Left ventricle myocardium inferior (tissue), 1 donor: ENCODE measurements around the gene PLEK. TPM values are rescaled to one million over a fixed set of nuclear protein-coding genes. Genes with fewer than 3 reads are reported as not detected.

Source experiments
- DNase-seq: peaks from one replicate; pipeline ENCODE4 v3.0.0-alpha.2; 2020
- H3K27ac ChIP-seq: fragments of 200-600 bp; replicated peaks from 2 replicates; pipeline ENCODE4 v1.8.0; 2021
- H3K27me3 ChIP-seq: fragments of 200-600 bp; 2 replicates; pipeline ENCODE4 v1.8.0; 2021; ENCODE audit warnings: low read depth
- H3K36me3 ChIP-seq: fragments of 200-600 bp; 2 replicates; pipeline ENCODE4 v1.8.0; 2021
- H3K4me1 ChIP-seq: fragments of 200-600 bp; 2 replicates; pipeline ENCODE4 v1.8.0; 2021
- H3K4me3 ChIP-seq: fragments of 200-600 bp; 2 replicates; pipeline ENCODE4 v1.8.0; 2021; ENCODE audit warnings: mild to moderate bottlenecking, moderate library complexity
- H3K9me3 ChIP-seq: fragments of 200-600 bp; replicated peaks from 2 replicates; pipeline ENCODE4 v1.8.0; 2021
- intact Hi-C: fragments of 100-400 bp; cut with micrococcal nuclease; formaldehyde crosslinking; loops from one replicate; pipeline ENCODE4 v1.11.0; 2022
- total RNA-seq: library from RNA; stranded (reverse); fragmentation: NEBNext Ultra II Directional; extraction: Animal tissue kit (Norgen Biotek cat#: 25700); gene quantifications from one replicate; pipeline ENCODE4 v1.2.1, GENCODE V29; 2021
- TF ChIP-seq, protein P1 (sequence below): fragments of 200-600 bp; IDR thresholded peaks from 2 replicates; pipeline ENCODE4 v1.8.0; 2021; ENCODE audit warnings: antibody characterized with exemption, mild to moderate bottlenecking, borderline replicate concordance
- donor health status: DM: no; HTN: yes; CAD: no; lungs with severe emphysema.

The PLEK gene
- total RNA-seq, 1 donor from 2014 or later = 4.8 TPM

- Histone ChIP-seq H3K4me3 (no peak overlapping the region), H3K27ac (no peak overlapping the region), H3K36me3 (no peaks in the 10 kb centered on the region), H3K4me1 (peaks cover 5% of the 10 kb centered on the region), H3K9me3 (no peaks in the 10 kb centered on the region), H3K27me3 (no peaks in the 10 kb centered on the region)
- TF ChIP-seq, protein P1, sequence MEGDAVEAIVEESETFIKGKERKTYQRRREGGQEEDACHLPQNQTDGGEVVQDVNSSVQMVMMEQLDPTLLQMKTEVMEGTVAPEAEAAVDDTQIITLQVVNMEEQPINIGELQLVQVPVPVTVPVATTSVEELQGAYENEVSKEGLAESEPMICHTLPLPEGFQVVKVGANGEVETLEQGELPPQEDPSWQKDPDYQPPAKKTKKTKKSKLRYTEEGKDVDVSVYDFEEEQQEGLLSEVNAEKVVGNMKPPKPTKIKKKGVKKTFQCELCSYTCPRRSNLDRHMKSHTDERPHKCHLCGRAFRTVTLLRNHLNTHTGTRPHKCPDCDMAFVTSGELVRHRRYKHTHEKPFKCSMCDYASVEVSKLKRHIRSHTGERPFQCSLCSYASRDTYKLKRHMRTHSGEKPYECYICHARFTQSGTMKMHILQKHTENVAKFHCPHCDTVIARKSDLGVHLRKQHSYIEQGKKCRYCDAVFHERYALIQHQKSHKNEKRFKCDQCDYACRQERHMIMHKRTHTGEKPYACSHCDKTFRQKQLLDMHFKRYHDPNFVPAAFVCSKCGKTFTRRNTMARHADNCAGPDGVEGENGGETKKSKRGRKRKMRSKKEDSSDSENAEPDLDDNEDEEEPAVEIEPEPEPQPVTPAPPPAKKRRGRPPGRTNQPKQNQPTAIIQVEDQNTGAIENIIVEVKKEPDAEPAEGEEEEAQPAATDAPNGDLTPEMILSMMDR = no peak
- no peak for DNase-seq
- intact Hi-C loops = no loop called here
These were observed 53.3 kb downstream of the PLEK start for GRCh38 chr2:68418419-68418818.

- no peak overlapping the region for H3K4me3 ChIP-seq
- intact Hi-C loops = no loop called here
- H3K9me3 ChIP-seq = no peaks in the 10 kb centered on the region
- TF ChIP-seq, protein P1 = no peak
- H3K27ac ChIP-seq = no peak overlapping the region
- DNase-seq = no peak
- H3K4me1 ChIP-seq = peaks cover 5% of the 10 kb centered on the region
- no peaks in the 10 kb centered on the region for H3K27me3 ChIP-seq
- H3K36me3 ChIP-seq = no peaks in the 10 kb centered on the region
These were observed 53.8 kb downstream of the PLEK start for GRCh38 chr2:68418855-68419254.

GRCh38 chr2:68420254-68420910 is 55.3 kb downstream of the PLEK start:
- TF ChIP-seq, protein P1 = no peak
- no peak overlapping the region for H3K4me3 ChIP-seq

DNA sequence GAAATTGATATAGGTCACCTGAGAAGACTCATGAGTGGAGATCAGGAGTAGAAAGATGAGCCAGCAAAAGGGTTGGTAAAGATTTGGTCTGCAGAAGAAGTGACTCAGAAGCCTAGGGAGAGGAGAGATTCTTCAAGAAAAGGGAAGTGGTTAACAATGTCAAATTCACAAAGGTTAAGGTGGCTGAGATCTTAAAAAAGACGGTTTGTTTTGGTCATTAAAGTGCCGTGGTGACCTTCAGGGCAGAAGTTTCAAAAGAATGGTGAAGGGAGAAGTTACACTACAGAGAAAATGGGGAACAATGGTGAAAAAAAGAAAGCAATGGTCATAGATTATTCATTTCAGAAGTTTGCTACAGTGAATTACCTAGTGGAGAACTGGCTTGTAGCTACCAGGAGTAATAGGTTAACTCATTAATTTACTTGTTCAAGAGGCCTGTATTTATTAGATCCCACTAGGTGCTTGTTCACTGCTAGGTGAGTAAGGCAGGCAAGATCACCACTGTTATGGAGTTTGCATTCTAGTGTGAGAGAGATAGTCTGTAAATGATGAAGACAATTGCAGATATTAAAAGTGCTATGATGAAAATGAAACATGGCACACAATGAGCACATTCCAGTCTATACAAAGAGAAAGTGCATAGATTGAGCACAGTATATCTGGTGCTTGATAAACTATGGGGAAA is 59.0 kb downstream of the PLEK start:
- intact Hi-C loops = no loop called here
- no peak for DNase-seq
- Histone ChIP-seq H3K27ac (no peak overlapping the region), H3K27me3 (no peaks in the 10 kb centered on the region), H3K4me3 (no peak overlapping the region), H3K9me3 (no peaks in the 10 kb centered on the region), H3K36me3 (no peaks in the 10 kb centered on the region), H3K4me1 (peaks cover 10% of the 10 kb centered on the region)
- TF ChIP-seq, protein P1 = no peak

More at GRCh38 chr2:68420254-68420910, 55.3 kb downstream of the PLEK start:
- intact Hi-C loops = no loop called here
- Histone ChIP-seq H3K9me3 (no peaks in the 10 kb centered on the region), H3K36me3 (no peaks in the 10 kb centered on the region), H3K27me3 (no peaks in the 10 kb centered on the region), H3K27ac (no peak overlapping the region), H3K4me1 (no peaks in the 10 kb centered on the region)
- no peak for DNase-seq

- Histone ChIP-seq H3K4me1 (peaks cover 10% of the 10 kb centered on the region), H3K4me3 (no peak overlapping the region), H3K27ac (no peak overlapping the region), H3K9me3 (no peaks in the 10 kb centered on the region), H3K27me3 (no peaks in the 10 kb centered on the region), H3K36me3 (no peaks in the 10 kb centered on the region)
- intact Hi-C loops = no loop called here
- DNase-seq = no peak
- TF ChIP-seq, protein P1 = no peak
These were observed 60.4 kb downstream of the PLEK start for GRCh38 chr2:68425503-68425902.
